Esophagus muscularis mucosa (tissue), 4 donors: ENCODE measurements around the gene STK33. TPM values are rescaled to one million over a fixed set of nuclear protein-coding genes. Genes with fewer than 3 reads are reported as not detected.

ENCODE experiments used
- DNase-seq: peaks from one replicate; pipeline ENCODE4 v3.0.0-alpha.2; 2017; ENCODE audit errors: extremely low spot score
- H3K27ac ChIP-seq, 4 donors: fragments of 200-600 bp; sonication (generic); replicated peaks in 1 of 4; 1 replicate in 3 of 4; 2 replicates in 1 of 4; pipeline ENCODE4 v1.5.1; 2016 to 2019; ENCODE audit warnings: mild to moderate bottlenecking in 1 of 4
- H3K27me3 ChIP-seq, 4 donors: fragments of 200-600 bp; sonication (generic); one replicate each; pipeline versions ENCODE4 v1.5.1 to v1.6.0; 2016 to 2019
- H3K36me3 ChIP-seq, 4 donors: fragments of 200-600 bp; sonication (generic); one replicate each; pipeline ENCODE4 v1.5.1; 2016 to 2019
- H3K4me1 ChIP-seq, 4 donors: fragments of 200-600 bp; sonication (generic); one replicate each; pipeline ENCODE4 v1.5.1; 2016 to 2019
- H3K4me3 ChIP-seq, 4 donors: fragments of 200-600 bp; sonication (generic); 1 replicate in 2 of 4; 2 replicates in 2 of 4; pipeline ENCODE4 v1.5.1; 2016 to 2019; ENCODE audit warnings: mild to moderate bottlenecking in 4 of 4, moderate library complexity in 1 of 4
- H3K9me3 ChIP-seq, 4 donors: fragments of 200-600 bp; sonication (generic); 1 replicate in 3 of 4; 2 replicates in 1 of 4; pipeline ENCODE4 v1.5.1; 2016 to 2019
- EP300 ChIP-seq: sonication (generic); formaldehyde crosslinking; IDR thresholded peaks from one replicate; pipeline ENCODE4 v1.6.1; 2017; ENCODE audit warnings: antibody characterized with exemption
- POLR2A ChIP-seq: fragments of 450-650 bp; IDR thresholded peaks from one replicate; pipeline ENCODE4 v1.6.1; 2017; ENCODE audit warnings: antibody characterized with exemption, moderate library complexity, mild to moderate bottlenecking, low read depth
- POLR2AphosphoS5 ChIP-seq, 2 donors: sonication (generic); formaldehyde crosslinking; IDR thresholded peaks; one replicate each; pipeline ENCODE4 v1.6.1; 2017; ENCODE audit warnings: antibody characterized with exemption in 2 of 2
- WGBS: methylation state at CpG from one replicate; pipeline ENCODE4 v1.1.5; 2018; 5-methylcytosine and 5-hydroxymethylcytosine counted together
- intact Hi-C: fragments of 100-400 bp; cut with DNase I; formaldehyde crosslinking; loops from one replicate; pipeline ENCODE4 v1.15.1; 2023
- total RNA-seq, 4 donors: library from RNA; depleted of rRNA; stranded (reverse); fragments of >200 nt; gene quantifications; one replicate each; pipeline versions ENCODE4 v1.1.0 to v1.2.1, GENCODE V29; 2016
- TF ChIP-seq, protein P1 (sequence below), 3 experiments: fragments of 200-600 bp in 2 of 3; fragments of 450-650 bp in 1 of 3; sonication (generic) in 2 of 3; IDR thresholded peaks; one replicate each; pipeline ENCODE4 v1.5.1; 2017 to 2019; ENCODE audit warnings: antibody characterized with exemption in 3 of 3, mild to moderate bottlenecking in 2 of 3, moderate library complexity in 1 of 3

Gene STK33
- total RNA-seq, 4 donors from 2014 or later, result 12.7 to 29.1 (median 19.8) TPM

- 93% methylated on average over 3 of the region's 3 CpGs for WGBS
- intact Hi-C loops, result no loop called here
- TF ChIP-seq, protein P1, sequence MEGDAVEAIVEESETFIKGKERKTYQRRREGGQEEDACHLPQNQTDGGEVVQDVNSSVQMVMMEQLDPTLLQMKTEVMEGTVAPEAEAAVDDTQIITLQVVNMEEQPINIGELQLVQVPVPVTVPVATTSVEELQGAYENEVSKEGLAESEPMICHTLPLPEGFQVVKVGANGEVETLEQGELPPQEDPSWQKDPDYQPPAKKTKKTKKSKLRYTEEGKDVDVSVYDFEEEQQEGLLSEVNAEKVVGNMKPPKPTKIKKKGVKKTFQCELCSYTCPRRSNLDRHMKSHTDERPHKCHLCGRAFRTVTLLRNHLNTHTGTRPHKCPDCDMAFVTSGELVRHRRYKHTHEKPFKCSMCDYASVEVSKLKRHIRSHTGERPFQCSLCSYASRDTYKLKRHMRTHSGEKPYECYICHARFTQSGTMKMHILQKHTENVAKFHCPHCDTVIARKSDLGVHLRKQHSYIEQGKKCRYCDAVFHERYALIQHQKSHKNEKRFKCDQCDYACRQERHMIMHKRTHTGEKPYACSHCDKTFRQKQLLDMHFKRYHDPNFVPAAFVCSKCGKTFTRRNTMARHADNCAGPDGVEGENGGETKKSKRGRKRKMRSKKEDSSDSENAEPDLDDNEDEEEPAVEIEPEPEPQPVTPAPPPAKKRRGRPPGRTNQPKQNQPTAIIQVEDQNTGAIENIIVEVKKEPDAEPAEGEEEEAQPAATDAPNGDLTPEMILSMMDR (IDR thresholded peaks at IDR 0.05), result no peak
- H3K27me3 ChIP-seq, result no peaks in the 10 kb centered on the region
- no peaks in the 10 kb centered on the region for H3K4me1 ChIP-seq
- no peak overlapping the region for H3K4me3 ChIP-seq
- H3K36me3 ChIP-seq, result no peaks in the 10 kb centered on the region
- no peak overlapping the region for H3K27ac ChIP-seq
- H3K9me3 ChIP-seq, result no peaks in the 10 kb centered on the region
- no peak for DNase-seq
Observed at GRCh38 chr11:8440649-8441048, 153.4 kb downstream of the STK33 start.

GRCh38 chr11:8429483-8429882 lies 164.5 kb downstream of the STK33 start:
- 78% methylated on average over 5 of the region's 5 CpGs for WGBS
- TF ChIP-seq, protein P1 (IDR thresholded peaks at IDR 0.05), result no peak
- TF ChIP-seq POLR2AphosphoS5 (IDR thresholded peaks at IDR 0.05) (no peak), EP300 (no peak), POLR2A (no peak)
- Histone ChIP-seq H3K4me3 (no peak overlapping the region), H3K27ac (no peak overlapping the region), H3K27me3 (no peaks in the 10 kb centered on the region), H3K9me3 (no peaks in the 10 kb centered on the region), H3K36me3 (no peaks in the 10 kb centered on the region), H3K4me1 (no peaks in the 10 kb centered on the region)
- no peak for DNase-seq
- intact Hi-C loops, result no loop called here

DNA sequence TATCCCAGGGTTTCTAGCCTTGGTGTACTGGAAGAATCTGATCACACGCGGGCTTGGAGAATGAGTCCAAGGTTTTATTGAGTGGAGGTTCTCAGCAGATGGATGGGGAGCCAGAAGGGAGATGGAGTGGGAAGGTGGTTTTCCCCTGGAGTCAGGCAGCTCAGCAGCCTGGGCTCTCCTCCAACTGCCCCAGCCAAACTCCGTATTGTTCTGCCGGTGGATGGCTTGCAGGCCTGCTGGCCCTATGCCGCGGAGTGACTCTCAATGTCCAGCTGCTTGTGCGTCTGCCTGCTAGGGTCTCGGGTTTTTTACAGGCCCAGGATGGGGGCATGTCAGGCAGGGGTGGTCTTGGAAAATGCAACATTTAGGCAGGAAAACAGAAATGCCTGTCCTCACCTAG lies 168.0 kb downstream of the STK33 start:
- Histone ChIP-seq H3K9me3 (no peaks in the 10 kb centered on the region), H3K27ac (no peak overlapping the region), H3K4me3 (no peak overlapping the region), H3K4me1 (no peaks in the 10 kb centered on the region), H3K27me3 (no peaks in the 10 kb centered on the region), H3K36me3 (no peaks in the 10 kb centered on the region)
- intact Hi-C loops, result no loop called here
- DNase-seq, result no peak
- TF ChIP-seq POLR2A (no peak), POLR2AphosphoS5 (IDR thresholded peaks at IDR 0.05) (no peak), EP300 (no peak)
- TF ChIP-seq, protein P1 (IDR thresholded peaks at IDR 0.05), result no peak
- 99% methylated on average over 8 of the region's 8 CpGs for WGBS

DNA sequence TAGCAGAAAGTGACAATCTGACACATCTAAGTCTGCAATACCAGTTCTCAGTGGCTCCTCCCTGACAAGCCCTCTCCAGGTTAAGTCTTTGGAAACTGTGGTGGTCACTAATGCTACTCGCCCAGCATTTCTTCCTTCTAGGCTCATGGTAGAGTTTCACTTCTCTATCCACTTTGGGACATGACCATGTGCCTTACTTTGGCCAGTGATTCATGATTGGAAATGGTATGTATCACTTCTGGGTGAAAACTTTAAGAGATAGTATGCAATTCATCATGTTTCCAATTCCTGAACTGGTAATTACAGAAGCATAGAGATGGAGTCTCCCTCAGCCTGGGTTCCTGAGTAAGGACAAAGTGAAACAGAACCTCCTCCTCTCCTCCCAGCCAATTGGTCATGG lies 178.8 kb downstream of the STK33 start:
- no peak for DNase-seq
- Histone ChIP-seq H3K27ac (no peak overlapping the region), H3K4me3 (no peak overlapping the region), H3K4me1 (no peaks in the 10 kb centered on the region), H3K9me3 (no peaks in the 10 kb centered on the region), H3K36me3 (no peaks in the 10 kb centered on the region), H3K27me3 (no peaks in the 10 kb centered on the region)
- TF ChIP-seq EP300, result no peak
- no peak for TF ChIP-seq POLR2A
- no peak for TF ChIP-seq POLR2AphosphoS5 (IDR thresholded peaks at IDR 0.05)
- TF ChIP-seq, protein P1 (IDR thresholded peaks at IDR 0.05), result no peak
- WGBS, result 82% methylated on average over 1 of the region's 1 CpG
- intact Hi-C loops, result no loop called here

- Histone ChIP-seq H3K27ac (no peak overlapping the region), H3K4me3 (no peak overlapping the region), H3K36me3 (no peaks in the 10 kb centered on the region), H3K27me3 (no peaks in the 10 kb centered on the region), H3K9me3 (no peaks in the 10 kb centered on the region), H3K4me1 (no peaks in the 10 kb centered on the region)
- DNase-seq, result no peak
- intact Hi-C loops, result no loop called here
- WGBS, result 69% methylated on average over 3 of the region's 3 CpGs
- TF ChIP-seq POLR2A (no peak), POLR2AphosphoS5 (IDR thresholded peaks at IDR 0.05) (no peak), EP300 (no peak)
- TF ChIP-seq, protein P1 (IDR thresholded peaks at IDR 0.05), result no peak
Observed at GRCh38 chr11:8408151-8408941, 185.7 kb downstream of the STK33 start.
